ENCODE results near the gene LMX1B.

LMX1B gene

GRCh38 chr9:126682113-126682810, 68.5 kb downstream of the LMX1B start:
- no peak for DNase-seq

- no peak for DNase-seq
Observed at GRCh38 chr9:126682928-126683697, 69.4 kb downstream of the LMX1B start.

DNA sequence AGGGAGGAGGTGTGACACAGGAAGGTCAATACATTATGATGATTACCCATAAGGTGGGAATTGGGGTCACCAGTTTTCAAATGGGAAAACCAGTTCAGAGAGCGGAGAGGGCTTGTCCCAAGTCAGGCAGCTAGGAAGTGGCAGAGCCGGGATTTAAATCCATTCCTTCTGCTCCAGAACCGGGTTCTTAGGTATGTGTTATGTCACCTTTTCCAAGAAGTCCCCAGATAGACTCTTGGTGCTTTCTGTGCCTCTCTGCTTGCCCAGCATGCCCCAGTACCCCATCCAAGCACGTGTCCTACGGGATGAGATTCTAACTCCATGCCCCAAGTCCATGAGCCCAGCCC, 69.9 kb downstream of the LMX1B start:
- DNase-seq, result no peak

- no peak for DNase-seq
Observed at GRCh38 chr9:126684345-126684744, 70.6 kb downstream of the LMX1B start.

GRCh38 chr9:126684965-126685465, 71.3 kb downstream of the LMX1B start:
- no peak for DNase-seq

DNA sequence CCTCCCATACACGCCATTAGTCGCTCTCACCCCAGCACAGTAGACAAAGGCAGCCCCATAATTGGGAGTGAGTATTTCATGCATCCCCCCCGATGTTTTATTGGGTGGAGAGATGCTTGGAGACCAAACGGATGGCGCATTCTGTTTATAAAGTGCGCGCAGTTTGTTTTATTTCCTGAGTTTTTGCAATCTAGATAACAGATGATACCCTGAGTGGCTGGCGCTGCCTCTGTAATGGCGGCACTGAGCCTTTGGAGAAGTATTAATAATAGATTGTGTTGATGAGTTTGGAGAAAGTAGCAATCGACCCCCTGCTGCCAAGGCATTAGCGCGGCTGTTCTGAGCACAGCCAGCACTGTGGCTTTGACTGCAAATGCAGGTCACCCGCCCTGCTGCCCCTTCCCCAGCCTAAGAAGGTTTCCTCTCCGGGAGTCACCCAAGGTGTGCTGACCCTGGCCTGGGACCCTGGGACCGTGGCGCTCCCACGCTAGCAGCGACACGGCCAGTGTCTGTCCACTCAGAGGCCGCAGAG, 74.3 kb downstream of the LMX1B start:
- no peak for DNase-seq

- DNase-seq, result no peak
Observed at GRCh38 chr9:126688617-126689016, 74.9 kb downstream of the LMX1B start.

DNA sequence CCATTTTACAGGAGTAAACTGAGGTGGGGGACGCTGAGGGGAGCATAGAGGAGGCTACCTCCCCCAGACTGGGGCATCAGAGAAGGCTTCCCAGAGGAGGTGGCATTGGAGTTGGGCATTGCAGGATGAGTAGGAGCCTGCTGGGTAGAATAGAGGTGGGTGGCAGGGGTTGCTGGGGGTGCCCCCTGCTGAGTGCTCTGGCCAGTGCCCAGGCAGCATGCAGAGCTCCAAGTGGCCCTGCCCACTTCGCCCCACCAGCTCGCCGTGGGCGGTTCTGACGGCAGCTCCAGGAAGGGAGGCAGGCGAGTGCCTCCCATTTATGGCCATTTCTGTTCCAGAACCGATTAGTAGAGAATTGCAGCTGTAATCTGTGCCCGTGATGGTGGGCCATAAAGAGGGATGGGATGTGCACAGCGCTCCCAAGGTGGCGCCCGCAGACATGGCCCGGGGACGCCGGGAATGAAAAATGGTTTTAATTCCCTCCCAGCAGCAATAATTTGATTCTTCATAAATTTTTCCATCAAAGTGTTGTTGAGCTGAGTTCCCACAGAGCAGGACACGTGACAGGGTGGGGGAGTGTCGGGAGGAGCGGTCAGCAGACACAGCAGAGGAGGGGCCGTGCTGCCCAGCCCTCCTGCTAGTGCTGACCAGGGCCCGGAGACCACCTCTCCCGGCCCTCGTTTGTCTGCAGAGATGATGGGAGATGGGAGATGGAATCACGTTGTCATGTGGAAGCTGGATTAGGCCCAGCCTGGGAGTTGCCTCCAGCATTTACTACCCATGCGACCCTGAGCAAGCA, 75.5 kb downstream of the LMX1B start:
- no peak for DNase-seq

DNA sequence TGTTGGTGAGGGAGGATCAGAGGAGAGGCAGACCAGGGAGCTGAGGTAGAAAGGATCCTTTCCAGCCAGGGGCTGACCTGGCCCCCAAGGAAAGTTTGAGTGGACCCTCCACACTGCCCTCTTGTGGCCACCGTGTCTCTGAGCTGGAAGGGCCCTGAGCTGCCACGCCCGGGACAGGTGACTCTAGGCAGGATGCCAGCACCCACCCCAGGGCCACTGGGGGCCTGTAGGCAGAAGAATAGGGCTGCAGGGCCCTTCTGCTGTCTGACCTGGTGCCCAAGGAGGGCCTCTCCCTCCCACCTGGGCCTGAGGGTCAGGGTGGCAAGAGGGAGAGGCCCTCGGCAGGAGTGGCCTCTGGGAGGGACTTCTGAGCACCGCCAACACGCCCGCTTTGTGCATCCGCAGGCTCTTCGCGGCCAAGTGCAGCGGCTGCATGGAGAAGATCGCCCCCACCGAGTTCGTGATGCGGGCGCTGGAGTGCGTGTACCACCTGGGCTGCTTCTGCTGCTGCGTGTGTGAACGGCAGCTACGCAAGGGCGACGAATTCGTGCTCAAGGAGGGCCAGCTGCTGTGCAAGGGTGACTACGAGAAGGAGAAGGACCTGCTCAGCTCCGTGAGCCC, 76.8 kb downstream of the LMX1B start:
- DNase-seq, result no peak

DNA sequence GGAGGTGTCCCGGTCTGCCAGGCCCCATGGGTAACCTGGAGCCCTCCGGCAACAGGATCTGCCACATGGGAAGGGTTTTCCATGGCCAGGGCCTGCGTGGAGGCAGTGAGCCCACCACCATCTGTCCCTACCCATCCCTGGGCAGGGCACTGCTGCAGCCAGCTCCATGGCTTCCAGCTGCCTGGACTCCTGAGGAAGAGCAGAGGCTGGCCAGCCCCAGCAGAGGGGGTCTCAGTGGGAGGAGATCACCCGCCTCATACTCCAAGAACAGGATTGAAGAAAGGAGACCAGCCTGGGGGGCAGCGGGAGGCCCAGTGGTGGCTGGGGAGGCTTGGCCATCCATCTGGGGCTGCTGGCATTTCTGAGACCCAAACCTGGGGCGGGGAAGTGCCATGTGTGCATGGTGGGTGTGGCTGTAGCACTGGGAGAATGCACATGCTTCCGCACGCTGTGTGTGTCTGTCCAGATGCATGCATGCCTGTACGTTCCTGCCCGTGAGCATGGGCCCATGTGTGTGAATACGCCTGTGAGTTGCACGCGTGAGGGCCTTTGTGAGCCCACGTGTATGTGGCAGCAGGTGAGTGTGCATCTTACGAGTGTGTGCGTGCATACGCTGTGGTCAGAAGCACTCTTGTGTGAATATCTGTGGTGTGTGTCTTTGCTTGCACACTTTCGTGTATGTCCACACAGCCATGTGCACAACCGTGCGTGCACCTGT, 78.5 kb downstream of the LMX1B start:
- DNase-seq, result no peak

DNA sequence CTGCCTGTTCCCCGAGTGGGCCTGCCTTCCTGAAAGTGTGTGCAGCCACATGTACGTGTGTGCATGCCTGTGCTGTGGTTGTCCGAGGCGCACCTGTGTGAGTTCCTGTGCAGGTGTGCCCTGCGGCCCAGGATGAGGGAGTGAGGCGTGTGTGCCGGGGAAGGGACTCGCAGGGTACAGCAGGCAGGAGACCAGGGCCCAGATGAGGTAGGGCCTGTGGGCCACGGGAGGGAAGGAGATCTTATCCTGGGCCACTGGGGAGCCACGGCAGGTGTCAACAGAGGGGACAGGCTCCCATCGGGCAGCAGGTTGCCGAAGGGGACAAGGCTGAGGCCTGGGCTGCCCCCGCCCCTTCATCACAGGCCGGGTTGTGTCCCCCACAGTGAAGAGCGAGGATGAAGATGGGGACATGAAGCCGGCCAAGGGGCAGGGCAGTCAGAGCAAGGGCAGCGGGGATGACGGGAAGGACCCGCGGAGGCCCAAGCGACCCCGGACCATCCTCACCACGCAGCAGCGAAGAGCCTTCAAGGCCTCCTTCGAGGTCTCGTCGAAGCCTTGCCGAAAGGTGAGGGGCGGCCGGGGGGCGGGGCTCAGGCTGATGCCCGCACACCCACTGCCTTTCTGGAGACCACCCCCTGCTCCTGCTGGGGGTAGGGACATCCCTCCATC, 79.2 kb downstream of the LMX1B start:
- DNase-seq, result no peak

DNA sequence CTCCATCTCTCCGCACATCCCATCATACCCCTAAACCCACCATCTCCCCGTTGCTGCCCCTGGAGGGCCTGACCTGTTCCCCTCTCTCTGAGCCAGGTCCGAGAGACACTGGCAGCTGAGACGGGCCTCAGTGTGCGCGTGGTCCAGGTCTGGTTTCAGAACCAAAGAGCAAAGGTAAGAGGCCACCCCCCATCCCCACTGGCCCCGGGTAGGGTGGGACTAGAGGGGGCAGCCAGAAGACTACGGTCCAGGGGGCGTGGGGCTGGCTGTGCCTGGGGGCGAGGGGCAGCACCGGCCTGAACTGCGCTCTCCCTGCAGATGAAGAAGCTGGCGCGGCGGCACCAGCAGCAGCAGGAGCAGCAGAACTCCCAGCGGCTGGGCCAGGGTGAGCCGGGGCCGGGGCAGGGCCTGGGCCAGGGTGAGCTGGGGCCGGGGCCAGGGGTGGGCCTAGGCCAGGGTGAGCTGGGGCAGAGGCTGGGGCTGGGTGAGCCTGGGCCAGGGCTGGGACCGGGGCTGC, 79.8 kb downstream of the LMX1B start:
- no peak for DNase-seq

- no peak for DNase-seq
Observed at GRCh38 chr9:126694206-126695081, 80.7 kb downstream of the LMX1B start.

DNA sequence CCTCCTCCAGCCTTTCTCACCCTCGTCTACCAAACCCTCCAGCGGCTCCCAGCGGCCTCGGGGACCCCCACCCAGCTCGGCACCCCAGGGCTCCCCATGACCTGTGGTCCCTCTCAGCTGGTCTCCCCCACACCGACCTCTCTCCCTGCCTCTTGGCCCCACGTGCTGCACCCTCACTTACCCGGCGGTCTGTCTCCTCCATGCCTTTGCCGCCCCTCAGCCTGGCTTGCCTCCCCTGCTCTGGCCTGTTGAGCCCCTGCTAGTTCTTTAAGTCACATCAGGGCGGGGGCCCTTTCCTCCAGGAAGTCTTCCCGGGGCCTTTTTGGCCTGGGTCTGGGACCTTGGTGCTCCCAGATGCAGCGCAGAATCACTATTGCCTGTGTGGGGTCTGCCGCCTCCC, 81.5 kb downstream of the LMX1B start:
- no peak for DNase-seq

DNA sequence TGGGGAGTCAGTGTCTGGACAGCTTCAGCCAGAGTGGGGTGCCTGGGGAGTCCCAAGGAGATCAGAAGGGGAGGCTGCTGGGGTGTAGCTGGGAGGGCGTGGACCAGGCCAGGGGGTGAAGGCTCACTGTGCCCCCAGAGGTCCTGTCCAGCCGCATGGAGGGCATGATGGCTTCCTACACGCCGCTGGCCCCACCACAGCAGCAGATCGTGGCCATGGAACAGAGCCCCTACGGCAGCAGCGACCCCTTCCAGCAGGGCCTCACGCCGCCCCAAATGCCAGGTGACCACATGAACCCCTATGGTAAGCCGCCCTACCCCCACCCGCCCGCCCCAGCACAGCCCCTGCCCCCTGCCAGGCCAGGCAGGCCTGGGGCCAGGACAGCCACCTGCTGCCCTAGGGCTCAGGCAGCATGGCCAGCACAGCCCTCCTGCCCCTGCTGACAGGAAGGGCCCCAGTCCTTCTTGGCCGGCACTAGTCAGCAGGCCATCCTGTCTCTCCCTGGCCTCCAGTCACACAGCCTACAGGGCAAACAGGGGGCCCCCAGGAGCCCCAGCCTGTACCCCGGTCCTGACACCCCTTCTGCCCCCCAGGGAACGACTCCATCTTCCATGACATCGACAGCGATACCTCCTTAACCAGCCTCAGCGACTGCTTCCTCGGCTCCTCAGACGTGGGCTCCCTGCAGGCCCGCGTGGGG, 82.1 kb downstream of the LMX1B start:
- no peak for DNase-seq

- DNase-seq, result no peak
Observed at GRCh38 chr9:126696401-126697145, 82.8 kb downstream of the LMX1B start.

- no peak for DNase-seq
Observed at GRCh38 chr9:126697330-126697729, 83.6 kb downstream of the LMX1B start.

GRCh38 chr9:126698251-126698650, 84.5 kb downstream of the LMX1B start:
- DNase-seq, result no peak

DNA sequence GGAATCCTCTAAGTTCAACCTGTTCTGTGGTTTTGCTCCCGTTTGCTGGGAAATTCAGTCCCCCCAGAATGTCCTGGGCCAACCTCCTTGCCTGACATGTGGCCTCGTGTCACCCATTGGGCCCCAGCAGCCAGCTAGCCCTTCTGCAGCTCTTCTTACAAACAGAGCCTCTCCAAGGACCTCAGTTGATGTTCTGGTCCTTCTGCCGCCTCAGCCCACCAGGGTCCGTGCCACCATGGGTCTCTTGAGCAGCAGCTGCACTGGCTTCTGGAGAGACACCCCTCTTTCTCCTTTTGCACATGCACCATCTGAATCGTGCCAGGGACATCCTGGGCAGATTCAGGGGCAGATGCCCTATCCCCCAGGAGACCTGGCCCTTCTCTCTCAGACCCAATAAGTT, 85.0 kb downstream of the LMX1B start:
- no peak for DNase-seq

Measured in midbrain (tissue), 1 donor.